GM21717 (cell line): ENCODE results near the gene MYRFL.
"Not testable (repeated sequence)": the region's sequence is repeated elsewhere in the genome, so short reads cannot be mapped to it uniquely, and the experiment has no call there.

Experiments used
- ATAC-seq: cut with Tn5 transposase; IDR thresholded peaks from one replicate; pipeline ENCODE4 v1.9.1; 2021; ENCODE audit warnings: mild to moderate bottlenecking, moderate library complexity; ENCODE audit not compliant: unreplicated experiment

Gene MYRFL

DNA sequence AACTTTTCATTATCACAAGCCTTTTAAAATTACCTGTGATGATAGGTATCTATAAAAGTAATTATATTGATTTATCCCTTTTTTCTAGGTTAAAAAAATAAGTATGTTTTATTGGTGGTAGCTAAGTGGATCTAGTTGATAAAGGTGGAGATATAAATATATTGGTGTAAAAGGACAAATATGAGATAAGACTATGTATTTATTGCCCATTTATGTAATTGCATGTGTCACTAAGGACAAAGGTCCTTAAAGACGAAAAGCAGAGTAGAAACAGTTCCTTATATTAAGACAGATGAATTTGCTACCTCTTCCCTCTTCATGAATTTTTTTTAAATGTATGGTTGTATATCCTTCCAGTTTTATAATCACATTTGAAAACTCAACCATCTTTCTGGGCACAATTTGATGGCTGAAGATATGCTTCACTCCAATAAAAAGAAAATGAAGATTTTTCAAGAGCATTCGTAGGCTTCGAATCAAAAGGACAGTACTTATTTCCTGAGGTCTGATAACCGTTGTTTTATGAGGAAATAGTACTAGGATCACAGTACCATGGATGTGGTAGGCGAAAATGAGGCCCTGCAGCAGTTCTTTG is at the start of gene MYRFL:
TSS of gene MYRFL (plus strand) at position 262 of the 595 bp plus-strand sequence. CDS start at position 553, 291 bp downstream.
- no peak for ATAC-seq

DNA sequence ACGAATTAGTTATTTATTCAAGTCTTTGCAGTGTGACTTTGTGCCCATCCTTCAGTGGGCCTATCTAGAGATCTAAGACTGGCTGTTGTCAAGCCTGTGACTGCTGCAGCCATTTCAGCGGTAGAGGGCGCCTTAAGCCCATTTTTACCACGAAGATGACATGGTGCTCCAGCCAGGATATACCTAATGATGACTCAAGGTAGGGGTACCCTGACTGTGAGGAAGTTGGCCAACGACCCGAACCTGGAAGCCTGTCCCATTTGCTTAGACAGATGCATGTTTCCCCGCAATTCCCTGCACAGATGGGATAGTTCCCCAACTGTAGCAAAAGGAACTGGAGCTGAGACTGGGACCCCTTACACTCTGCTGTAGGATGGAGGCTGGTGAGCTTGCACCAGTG is 45.1 kb upstream of the MYRFL start:
- ATAC-seq = no peak

DNA sequence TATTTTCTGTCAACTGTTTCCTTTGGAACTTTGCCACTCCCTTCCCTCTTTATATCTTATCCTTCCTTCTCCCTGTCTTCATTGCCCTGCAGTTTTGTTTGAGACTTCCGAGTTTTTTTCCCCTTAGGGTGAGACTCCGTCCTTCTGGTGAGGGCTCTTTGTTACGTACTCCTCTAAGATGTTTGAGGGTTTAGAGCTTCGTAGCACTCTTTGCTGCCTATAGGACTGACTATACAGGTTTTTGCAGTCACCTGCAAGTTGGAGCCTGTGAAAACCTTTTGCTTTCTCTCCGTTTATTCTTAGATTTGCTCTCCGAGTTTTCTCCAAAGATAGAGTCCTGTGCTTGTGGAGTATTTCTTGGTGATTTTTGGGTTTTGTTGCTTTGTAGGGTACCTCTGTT is 41.7 kb upstream of the MYRFL start:
- no peak for ATAC-seq

DNA sequence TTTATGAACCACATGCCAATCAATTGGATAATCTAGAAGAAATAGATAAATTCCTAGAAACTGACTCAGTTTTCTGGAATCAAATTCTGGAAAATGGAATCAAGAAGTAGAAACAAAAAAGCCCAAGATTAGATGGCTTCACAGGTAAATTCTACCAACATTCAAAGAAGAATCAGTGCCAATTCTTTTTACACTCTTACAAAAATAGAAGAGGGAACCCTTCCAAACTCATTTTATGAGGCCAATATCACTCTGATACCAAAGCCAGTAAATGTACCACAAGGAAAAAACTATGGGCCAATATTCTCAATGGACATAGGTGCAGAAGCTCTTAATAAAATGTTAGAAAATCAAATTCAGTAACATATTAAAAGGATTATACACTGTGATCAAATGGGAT is 35.7 kb upstream of the MYRFL start:
- no peak for ATAC-seq

DNA sequence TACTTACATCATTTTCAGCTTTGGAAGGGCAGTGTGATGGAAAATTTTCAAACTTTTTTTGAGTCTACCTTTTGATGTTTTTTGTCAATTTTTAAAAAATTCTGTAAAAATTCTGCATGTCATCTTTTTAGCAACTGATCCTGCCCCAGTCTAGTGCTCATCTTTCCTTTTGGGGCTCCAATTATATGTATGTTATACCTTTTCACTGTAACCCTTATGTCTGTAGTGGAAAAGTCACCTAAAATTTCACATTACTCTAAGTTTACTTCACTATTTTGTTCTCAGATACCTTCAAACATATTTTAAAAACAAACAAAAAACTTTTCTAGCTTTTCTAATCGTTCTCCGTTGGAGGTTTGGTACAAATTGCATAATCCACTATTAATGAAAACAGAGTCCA is 32.5 kb upstream of the MYRFL start:
- ATAC-seq = no peak

DNA sequence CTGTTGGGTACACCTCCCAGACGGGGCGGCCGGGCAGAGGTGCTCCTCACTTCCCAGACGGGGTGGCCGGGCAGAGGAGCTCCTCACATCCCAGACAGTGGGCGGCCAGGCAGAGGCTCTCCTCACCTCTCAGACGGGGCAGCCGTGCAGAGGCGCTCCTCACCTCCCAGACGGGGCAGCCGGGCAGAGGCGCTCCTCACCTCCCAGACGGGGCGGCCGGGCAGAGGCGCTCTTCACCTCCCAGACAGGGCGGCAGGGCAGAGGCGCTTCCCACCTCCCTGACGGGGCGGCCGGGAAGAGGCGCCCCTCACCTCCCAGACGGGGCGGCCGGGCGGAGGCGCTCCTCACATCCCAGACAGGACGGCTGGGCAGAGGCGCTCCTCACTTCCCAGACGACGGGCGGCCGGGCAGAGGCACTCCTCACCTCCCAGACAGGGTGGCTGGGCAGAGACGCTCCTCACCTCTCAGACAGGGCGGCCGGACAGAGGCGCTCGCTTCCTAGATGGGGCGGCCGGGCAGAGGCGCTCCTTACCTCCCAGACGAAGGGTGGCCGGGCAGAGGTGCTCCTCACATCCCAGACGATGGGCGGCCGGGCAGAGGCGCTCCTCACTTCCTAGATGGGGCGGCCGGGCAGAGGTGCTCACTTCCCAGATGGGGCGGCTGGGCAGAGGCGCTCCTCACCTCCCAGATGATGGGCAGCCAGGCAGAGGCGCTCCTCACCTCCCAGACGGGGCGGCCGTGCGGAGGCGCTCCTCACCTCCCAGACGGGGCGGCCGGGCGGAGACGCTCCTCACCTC is 17.7 kb upstream of the MYRFL start:
- not testable (repeated sequence) for ATAC-seq

DNA sequence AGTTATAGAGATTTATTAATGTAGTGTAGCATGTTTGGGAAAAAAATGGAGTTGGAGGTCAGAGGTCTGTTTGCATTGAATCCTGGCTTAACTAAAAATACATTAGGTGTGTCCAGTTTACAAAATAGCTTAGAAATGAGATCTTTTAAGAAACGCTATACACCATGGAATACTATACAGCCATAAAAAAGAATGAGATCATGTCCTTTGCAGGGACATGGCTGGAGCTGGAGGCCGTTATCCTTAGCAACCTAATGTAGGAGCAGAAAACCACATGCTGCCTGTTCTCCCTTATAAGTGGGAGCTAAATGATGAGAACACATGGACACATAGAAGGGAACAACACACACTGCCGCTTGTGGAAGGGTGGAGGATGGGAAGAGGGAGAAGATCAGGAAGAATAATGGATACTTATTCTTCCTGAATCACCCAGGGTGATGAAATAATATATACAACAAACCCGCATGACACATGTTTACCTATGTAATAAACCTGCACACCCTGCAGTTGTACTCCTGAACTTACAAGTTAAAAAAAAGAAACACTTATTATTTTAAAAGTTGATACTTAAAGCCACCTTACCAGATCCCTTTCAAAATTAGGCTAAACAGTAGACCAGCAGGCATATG is 14.0 kb upstream of the MYRFL start:
- no peak for ATAC-seq

DNA sequence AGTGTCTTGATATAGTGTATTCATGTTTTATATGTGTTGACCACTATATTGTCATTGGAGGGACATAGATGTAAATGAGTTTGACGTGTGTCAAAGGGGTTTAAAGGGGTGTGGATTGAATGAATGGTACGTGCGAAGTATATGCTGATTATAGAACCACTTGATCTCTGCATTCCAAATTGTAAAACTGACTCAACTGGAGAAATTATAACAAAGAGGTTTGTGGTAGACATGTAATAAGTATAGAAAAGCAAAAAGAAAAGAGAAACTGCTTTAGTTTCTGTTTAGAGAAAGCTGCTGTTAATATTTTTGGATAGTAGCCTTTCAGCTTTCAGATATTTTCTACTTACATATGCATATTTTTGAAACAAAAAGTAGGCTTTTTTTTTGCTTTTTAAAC is 8.9 kb upstream of the MYRFL start:
- peak; percentile 89 for ATAC-seq

DNA sequence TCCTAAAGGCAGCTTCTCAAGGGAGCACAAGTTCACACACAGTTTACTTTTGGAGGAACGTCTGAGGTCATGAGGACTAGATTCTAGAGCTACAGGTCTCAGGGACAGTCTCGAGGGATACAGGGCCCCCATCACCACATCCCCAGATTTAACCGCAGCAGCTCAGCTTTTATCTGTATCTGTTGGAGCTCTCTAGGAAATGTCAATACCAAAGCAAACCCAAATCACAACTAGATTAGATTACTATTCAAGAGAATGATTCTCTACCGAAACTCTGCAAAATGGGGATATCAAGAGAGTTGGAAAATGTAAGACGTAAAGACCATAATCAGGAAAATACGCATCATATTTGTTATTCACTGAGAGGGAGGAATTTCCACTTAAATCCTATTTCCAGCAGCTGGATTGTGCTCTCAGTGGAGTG is 4.0 kb upstream of the MYRFL start:
- ATAC-seq = no peak

DNA sequence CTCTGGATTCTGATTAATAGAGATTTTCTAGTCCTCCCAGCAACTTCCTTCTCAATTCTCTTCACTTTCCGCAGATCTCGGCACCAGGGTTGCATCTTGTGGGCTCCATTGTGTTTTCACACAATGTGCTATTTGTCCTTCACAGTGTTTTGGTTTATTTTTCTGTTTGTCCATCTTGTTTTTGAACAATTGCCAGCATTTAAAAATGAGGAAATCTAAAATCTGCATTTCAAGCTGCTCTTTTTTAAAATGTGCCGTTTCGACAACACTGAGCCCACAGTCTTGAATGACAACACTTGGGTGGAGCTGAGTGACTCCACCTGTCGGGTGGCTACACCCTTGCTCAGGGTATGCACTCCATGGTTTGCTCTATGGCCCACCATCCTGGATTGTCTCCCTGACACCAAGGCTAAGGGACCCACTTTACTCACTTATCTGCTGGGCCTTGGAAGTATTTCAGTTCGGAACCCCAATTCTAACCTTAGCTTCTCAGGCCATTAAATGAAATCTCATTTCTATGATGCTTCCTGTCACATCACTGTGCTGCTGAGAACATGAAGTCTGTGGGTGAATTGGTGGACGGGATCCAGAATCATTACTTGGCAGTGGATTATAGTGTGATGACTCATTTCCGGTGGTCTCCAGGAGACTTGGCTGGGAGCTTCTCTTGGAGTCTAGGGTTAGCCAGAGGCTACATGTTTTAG is 3.4 kb upstream of the MYRFL start:
- ATAC-seq = no peak

DNA sequence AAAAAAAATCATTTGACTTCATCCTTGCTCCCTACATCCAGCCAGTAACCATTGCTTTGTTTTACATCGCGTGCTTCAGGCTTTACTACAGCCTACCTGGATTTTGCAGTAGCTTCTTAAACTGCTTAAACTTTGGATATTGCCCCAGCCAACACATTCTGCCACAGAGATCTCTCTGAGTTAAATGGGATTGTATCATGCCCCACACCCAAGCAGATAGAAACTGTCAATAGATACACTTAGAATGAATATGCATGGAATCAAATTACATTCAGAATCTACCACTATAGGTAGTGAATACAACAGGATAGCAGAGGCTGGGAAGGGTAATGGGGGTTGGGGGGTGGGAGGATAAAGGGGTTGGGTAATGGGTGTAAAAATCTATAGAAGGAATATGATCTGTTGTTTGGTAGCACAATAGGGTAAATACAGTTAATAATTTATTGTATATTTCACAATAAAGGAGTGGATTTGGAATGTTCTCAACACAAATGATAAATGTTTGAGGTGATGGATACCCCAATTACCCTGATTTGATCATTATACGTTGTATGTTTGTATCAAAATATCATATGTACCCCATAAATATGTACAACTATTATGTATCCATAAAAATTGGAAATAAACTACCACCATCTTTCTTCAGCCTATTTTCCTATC is 2.7 kb upstream of the MYRFL start:
- no peak for ATAC-seq

DNA sequence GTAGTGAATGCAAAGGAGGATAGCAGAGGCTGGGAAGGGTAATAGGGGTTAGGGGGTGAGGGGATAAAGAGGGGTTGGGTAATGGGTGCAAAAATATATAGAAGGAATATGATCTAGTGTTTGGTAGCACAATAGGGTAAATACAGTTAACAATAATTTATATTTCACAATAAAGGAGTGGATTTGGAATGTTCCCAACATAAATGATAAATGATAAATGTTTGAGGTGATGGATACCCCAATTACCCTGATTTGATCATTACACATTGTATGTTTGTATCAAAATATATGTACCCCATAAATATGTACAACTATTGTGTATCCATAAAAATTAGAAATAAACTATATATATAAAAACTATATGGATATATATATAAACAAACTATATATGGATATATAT is 999 bp upstream of the MYRFL start:
- no peak for ATAC-seq

DNA sequence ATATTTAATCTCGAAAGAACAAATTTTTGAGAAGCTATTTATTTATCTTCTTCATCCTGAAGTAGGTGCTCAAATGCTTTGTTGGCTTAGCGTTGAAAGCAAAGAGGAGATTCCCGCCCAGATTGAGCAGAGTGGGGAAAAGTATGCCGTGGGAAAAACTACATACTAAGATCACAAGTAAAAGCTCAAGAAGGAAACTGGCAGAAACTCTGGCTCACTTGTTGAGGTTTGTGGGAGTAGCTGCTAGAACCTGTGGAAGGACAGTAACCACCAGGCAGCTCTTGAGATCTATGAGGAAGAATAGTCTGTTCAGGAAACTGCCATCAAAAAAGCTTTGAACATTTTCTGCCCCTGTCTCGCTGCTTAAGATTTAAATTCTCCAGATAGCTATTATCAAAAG is 3.9 kb downstream of the MYRFL start:
- no peak for ATAC-seq

DNA sequence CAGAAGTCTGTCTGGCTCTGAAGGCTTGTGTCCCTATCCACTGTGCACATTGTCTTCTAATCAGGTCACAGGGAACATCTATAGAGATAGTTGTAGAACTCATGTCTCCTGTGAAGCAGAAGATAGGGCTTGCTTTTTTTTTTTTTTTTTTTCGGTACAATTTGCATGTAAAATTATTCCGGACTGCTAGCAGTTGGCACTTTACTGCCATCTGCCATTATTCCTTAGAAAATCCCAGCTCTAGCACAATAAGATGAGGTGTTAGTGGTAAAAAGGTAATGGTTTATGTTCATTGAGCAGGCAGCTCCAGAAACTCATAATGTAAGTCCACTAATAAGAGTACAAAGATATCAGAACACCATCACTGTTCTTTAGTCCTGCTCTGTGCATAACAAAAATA is 8.7 kb downstream of the MYRFL start:
- no peak for ATAC-seq

DNA sequence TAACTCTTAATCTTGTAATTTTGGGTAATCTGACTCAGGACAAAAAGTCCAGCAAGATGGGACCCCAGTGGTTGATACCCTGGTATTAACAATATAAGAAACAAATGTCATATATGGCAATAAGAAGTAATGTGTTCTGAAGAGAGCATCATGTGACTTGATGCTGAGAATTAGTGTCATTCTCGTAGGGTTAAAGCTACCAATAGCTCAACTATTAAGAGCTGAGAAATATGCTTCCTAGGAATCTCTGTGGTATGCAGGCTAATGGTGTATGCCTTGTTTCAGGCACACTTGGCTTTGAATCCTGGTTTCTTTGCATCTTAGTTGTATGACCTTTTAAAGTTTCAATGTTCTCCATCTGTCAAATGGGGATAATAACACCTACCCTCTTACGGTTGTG is 9.1 kb downstream of the MYRFL start:
- no peak for ATAC-seq

DNA sequence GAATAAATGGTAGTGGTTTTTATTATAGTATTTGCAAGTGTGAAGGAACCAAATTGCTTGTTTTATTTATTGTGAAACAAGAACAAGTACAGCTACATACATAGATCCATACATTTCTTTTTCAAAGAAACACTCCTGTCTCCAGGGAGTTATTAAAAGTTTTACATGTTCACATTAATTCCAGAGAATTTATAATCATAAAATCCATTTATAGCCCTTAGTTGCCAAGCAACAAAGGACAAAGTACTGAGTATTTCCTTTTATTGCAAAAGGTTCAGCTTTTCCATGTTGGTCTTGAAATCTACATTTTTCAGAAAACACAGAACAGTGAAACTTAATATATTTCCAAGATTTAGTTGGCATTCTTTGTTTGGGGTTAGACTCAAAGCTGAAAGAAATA is 9.5 kb downstream of the MYRFL start:
- no peak for ATAC-seq

DNA sequence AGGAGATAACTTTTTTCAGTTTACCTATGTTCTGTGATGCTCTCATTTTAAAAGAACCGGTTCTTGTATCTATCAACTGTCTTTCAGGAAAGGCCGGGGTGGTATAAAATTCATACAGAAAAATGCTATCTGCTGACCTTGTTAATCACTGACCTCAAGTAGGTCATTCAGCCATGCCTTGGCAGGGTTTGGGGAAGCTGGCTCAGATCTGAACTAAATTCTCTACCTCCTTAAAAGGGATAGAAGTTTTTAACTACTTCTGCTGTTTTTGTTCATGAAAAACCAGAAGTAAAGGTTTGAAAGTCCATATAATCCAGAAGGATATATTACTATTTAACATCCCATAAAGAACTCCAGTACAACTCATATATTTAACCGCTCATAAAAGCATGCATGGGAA is 10.1 kb downstream of the MYRFL start:
- ATAC-seq = no peak

DNA sequence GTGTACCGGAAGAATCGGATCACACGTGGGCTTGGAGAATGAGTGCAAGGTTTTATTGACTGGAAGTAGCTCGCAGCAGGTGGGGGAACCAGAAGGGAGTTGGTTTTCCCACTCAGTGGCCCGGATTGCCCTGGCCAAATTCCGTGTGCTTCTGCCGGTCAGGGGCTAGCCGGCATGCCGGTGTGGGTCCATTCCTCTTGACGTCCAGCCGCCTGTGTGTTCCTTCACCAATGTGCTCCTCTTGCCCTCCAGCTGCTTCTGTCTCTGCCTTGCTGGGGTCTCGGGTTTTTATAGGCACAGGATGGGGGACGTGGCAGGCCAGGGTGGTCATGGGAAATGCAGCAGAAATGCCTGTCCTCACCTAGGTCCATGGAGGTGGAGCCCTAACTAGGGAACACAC is 11.0 kb downstream of the MYRFL start:
- no peak for ATAC-seq

DNA sequence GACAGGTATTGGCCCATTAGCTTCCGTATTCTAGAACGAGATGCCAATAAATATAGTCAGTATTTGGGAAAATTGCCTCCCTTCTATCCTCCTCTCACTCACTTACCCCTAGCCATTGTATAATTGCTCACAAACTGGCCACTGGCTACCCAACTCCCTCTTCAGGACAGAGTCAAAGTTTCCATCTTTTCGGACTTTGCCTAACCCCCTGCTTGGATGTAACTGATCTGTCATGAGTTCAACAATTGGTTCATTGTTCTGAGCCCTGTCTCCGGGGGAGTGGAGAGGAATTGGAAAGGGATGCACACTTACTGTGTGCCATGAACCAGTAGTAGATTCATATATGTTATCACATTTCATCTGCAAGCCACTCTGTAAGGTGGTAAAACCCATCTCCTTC is 12.2 kb downstream of the MYRFL start:
- no peak for ATAC-seq

DNA sequence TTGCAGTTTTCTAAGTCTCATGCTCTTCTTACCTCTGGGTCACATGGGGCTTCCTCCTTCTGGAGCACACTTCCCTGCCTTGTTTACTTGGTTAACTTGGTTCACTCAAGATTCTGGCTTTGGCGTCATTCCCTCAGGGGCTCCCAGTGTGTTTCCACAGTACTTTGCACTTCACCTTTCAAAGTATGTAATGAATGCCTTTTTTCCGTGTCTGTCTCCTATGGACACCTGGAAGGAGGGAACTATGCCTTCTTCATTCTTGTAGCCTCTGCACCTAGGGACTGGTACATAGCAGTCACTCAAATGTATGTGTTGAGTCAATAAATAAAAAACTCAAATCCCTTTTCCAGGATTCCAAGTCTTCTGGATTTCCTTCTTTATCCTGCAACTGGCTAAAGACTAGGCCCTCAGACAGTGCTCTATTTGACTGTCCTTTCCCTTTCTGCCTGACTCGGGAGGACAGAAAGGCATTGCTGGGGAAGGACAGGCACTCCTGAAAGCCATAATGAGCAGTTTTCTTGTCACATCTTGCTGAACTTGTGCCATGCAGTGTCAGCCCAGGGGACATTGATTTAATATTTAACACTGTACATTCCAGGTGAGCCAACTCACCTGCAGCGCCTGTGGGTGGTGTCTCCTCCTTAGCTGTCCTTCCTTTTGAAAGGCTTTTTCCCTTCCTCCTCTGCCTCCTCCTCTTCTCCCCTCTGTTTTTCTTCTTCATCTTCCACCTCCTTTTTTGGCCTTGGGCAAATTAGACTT is 12.8 kb downstream of the MYRFL start:
- no peak for ATAC-seq
